ENCODE results near the gene CAMTA1.

- no peak for TF ChIP-seq RXRA (IDR thresholded peaks at IDR 0.05; ENCODE audit: borderline replicate concordance, low read depth)
- no peak for TF ChIP-seq USF2 (IDR thresholded peaks at IDR 0.05; ENCODE audit: borderline replicate concordance, low read depth, low read length)
- TF ChIP-seq CHD2 (IDR thresholded peaks at IDR 0.05; ENCODE audit: low read length, partially characterized antibody): no peak
- TF ChIP-seq NFIC (IDR thresholded peaks at IDR 0.05; ENCODE audit: borderline replicate concordance): no peak
- TF ChIP-seq POLR2AphosphoS5 (IDR thresholded peaks at IDR 0.05; ENCODE audit: low read depth, low read length): no peak
- TF ChIP-seq TAF1 (IDR thresholded peaks at IDR 0.05; ENCODE audit: borderline replicate concordance, low read depth, low read length): no peak
- no peak for TF ChIP-seq CTCF (IDR thresholded peaks at IDR 0.05)
- no peak for TF ChIP-seq RFX5 (IDR thresholded peaks at IDR 0.05; ENCODE audit: low read length)
These were observed 451.7 kb downstream of the CAMTA1 start for GRCh38 chr1:7236844-7237515.
